GM13977 (cell line): ENCODE results near the gene PTEN.
"Not testable (repeated sequence)": the region's sequence is repeated elsewhere in the genome, so short reads cannot be mapped to it uniquely, and the experiment has no call there.

ENCODE experiments used
- DNase-seq: peaks from one replicate; pipeline ENCODE4 v3.0.0; 2012; ENCODE audit warnings: low spot score
- in situ Hi-C: fragments of 300-500 bp; cut with MboI; formaldehyde crosslinking; loops from one replicate; pipeline ENCODE4 v1.12.0; 2022; ENCODE audit warnings: low sequenced_read_pairs, low pct_unique_long_range_greater_than_20kb, mixed read lengths, inconsistent platforms; ENCODE audit not compliant: unreplicated experiment
- TF ChIP-seq, protein P1 (sequence below): IDR thresholded peaks from 2 replicates; pipeline ENCODE4 v1.5.1; 2012; ENCODE audit warnings: mild to moderate bottlenecking, control low read depth; ENCODE audit not compliant: insufficient read depth; ENCODE audit errors: extremely low read depth, missing control alignments

The PTEN gene

DNA sequence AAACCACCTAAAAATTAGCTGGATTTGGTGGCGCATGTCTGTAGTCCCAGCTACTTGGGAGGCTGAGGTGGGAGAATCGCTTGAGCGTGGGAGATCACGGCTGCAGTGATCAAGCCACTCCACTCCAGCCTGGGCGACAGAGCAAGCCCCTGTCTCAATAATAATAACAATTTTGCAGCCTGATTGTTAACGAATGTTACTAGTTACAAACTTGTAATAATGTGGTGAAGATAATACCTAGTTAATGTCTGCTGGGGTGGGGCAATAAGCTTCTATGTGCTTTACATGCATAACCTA, 44.2 kb upstream of the PTEN start:
- in situ Hi-C loops: no loop called here
- TF ChIP-seq, protein P1, sequence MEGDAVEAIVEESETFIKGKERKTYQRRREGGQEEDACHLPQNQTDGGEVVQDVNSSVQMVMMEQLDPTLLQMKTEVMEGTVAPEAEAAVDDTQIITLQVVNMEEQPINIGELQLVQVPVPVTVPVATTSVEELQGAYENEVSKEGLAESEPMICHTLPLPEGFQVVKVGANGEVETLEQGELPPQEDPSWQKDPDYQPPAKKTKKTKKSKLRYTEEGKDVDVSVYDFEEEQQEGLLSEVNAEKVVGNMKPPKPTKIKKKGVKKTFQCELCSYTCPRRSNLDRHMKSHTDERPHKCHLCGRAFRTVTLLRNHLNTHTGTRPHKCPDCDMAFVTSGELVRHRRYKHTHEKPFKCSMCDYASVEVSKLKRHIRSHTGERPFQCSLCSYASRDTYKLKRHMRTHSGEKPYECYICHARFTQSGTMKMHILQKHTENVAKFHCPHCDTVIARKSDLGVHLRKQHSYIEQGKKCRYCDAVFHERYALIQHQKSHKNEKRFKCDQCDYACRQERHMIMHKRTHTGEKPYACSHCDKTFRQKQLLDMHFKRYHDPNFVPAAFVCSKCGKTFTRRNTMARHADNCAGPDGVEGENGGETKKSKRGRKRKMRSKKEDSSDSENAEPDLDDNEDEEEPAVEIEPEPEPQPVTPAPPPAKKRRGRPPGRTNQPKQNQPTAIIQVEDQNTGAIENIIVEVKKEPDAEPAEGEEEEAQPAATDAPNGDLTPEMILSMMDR: no peak
- no peak for DNase-seq

DNA sequence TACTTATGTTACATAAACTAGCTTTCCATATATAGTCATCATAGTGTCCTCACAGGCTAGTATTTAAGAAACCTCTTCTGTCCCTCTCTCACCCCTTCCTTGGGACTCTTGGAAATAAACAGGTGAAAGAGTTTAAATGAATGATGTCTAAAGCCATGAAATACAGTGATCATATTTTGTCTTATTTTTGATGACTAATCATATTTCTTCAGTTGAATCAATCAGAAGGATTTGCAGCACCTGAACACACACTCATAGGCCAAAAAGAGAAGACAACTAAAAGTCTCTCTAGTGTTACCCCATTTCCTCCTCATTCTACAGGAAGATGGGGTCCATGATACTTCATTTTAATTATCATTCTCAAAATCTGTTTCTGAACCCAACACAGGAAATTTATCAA, 36.8 kb upstream of the PTEN start:
- no peak for DNase-seq
- TF ChIP-seq, protein P1: no peak
- in situ Hi-C loops: no loop called here

DNA sequence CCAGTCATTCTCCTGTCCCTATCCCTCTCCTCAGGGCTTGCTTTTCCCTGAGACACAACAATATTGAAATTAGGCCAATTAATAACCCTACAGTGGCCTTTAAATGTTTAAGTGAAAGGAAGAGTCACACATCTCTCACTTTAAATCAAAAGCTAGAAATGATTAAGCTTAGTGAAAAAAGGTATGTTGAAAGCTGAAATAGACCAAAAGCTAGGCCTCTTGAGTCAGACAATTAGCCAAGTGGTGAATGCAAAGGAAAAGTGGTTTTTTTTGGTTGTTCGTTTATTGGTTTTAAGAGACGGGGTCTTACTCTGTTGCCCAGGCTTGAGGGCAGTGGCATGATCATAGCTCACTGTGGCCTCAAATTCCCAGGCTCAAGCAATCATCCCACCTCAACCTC, 35.7 kb upstream of the PTEN start:
- in situ Hi-C loops: no loop called here
- DNase-seq: no peak
- TF ChIP-seq, protein P1: no peak

DNA sequence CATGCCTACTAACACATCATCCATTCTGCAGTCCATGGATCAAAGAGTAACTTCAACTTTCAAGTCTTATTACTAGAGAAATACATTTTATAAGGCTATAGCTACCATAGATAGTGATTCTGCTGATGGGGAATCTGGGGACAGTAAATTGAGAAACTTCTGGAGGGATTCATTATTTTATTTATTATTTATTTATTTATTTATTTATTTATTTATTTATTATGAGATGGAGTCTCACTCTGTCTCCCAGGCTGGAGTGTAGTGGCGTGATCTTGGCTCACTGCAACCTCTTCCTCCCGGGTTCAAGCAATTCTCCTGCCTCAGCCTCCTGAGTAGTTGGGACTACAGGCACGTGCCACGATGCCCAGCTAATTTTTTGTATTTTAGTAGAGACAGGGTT, 34.4 kb upstream of the PTEN start:
- DNase-seq, in situ Hi-C loops: not testable (repeated sequence)

DNA sequence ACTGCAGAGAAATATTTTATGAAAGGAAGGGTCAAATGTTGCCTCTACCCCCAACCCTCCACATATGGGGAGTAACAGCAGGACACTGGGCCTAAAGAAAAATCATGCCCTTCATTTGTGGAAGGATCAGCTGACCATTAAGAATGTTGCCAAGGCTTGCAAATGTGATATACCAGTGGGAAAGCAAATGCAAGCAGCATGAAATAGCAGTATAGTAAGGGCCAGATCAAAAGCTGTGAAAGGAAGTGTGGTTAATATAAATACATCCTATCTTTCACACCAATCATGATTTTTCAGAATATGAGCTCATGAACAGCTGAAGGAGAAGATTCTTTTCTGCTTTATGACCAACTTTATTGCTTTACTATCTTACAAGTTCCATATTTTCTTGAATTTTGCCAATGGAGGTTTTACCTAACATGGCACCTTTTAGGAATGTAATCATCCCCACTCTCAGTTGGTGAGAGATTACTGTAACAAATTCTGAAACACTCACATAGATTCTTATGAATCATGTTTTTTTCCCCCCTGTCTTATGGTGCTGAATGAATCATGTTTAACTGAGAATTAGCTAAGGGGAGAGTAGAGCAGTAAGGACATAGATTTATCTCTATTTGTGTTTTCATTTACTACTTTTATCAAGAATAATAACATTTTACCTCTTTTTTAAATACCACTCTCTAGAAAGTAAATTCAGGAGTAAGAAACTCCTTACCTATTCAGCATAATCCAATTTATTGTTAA, 33.3 kb upstream of the PTEN start:
- TF ChIP-seq, protein P1: no peak
- in situ Hi-C loops: no loop called here
- DNase-seq: no peak

DNA sequence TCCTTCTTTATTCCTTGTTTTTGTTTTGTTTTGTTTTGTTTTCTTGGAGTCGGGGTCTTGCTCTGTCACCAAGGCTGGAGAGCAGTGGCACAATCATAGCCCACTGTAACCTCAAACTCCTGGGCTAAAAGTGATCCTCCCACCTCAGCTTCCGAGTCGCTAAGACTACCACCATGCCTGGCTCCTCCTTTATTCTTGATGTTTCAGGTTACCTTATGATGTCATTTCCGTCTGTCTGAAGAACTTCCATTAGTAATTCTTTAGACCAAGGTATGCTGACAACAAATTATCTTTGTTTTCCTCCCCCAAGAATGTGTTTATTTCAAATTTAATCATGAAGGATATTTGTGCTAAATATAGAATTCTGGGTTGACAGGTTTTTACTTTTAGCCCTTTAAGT, 27.3 kb upstream of the PTEN start:
- TF ChIP-seq, protein P1: no peak
- DNase-seq: no peak
- in situ Hi-C loops: no loop called here

DNA sequence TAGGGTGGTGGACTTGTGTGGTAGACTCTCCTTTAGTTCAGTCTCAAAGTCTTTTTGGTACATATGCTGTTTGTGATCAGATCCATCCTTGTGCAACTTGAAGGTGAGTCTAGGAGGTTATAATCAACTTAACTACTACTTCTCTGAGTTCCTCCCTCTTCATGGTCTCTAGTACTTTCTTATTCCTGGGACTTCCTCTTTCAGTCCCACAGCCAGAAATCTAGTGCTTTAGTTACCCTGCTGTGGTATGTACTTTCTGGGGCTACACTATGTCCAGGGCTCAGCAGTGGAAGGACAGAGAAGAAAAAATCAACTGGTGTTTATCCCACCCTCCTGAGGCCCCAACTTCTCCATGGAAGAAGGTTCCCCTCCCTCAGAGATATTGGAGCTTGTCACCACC, 26.0 kb upstream of the PTEN start:
- in situ Hi-C loops: no loop called here
- DNase-seq: no peak
- TF ChIP-seq, protein P1: no peak
